ENCODE measurements around the gene PRPS1. TPM values are rescaled to one million over a fixed set of nuclear protein-coding genes. Genes with fewer than 3 reads are reported as not detected.
"Not testable (repeated sequence)": the region's sequence is repeated elsewhere in the genome, so short reads cannot be mapped to it uniquely, and the experiment has no call there.

PRPS1 gene
- total RNA-seq, 1 donor from 2014 or later = 14.6 TPM

DNA sequence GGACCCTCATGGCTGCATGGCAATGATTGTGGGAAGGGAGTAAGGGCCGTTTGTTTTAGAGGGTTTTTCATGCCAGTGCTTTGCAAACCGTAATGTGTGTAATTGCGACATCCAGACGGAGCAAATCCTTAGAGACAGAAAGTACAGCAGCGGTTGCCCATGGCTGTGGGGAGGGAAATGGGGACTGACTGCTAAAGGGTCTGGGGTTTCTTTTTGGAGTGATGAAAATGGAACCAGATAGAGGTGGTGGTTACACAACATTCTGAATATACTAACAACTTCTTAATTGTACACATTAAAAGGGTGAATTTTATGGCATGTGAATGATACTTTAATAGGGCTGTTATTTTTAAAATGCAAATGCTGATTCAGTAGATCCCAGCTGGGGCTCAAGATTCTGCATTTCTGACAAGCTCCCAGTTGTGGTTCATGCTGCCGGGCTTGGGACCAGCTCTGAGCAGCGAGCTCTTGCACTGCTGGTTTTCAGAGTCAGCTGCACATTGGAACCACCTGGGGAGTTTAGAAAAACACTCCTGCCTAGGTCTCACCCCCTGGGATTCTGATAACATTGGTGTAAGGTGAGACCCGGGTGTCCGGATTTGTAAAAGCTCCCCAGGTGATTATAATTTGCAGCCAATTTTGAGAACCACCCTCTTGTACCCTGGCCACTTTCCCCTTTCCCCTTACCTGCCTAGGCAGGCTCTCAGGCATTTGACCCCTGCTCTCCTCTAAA is 47.7 kb downstream of the PRPS1 start:
- ATAC-seq = no peak

- ATAC-seq = peak; percentile 70
These were observed 48.5 kb downstream of the PRPS1 start for GRCh38 chrX:107676559-107677378.

- no peak for ATAC-seq
These were observed 49.2 kb downstream of the PRPS1 start for GRCh38 chrX:107677501-107677901.

- no peak for ATAC-seq
These were observed 49.6 kb downstream of the PRPS1 start for GRCh38 chrX:107677909-107678308.

- peak; percentile 30 for ATAC-seq
These were observed 50.8 kb downstream of the PRPS1 start for GRCh38 chrX:107678957-107679740.

DNA sequence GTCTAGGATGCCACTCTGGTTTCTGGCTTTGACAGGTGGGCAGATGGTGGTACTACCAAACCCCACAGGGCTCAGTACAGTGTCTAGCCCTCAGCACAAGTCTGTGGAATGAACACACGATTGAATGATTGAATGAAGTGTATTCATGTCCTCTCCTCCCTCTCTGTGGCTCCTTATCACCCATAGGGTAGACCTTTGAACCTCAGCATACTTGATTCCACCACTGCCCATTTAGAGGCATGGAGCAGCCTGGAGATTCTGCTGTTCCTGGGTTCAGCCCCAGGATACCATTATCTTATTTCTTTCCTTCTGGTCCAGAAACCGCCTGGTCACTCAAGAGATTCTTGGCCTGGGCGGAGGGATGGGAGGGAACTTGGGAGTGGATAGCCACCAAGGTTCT is 53.9 kb downstream of the PRPS1 start:
- ATAC-seq = no peak

DNA sequence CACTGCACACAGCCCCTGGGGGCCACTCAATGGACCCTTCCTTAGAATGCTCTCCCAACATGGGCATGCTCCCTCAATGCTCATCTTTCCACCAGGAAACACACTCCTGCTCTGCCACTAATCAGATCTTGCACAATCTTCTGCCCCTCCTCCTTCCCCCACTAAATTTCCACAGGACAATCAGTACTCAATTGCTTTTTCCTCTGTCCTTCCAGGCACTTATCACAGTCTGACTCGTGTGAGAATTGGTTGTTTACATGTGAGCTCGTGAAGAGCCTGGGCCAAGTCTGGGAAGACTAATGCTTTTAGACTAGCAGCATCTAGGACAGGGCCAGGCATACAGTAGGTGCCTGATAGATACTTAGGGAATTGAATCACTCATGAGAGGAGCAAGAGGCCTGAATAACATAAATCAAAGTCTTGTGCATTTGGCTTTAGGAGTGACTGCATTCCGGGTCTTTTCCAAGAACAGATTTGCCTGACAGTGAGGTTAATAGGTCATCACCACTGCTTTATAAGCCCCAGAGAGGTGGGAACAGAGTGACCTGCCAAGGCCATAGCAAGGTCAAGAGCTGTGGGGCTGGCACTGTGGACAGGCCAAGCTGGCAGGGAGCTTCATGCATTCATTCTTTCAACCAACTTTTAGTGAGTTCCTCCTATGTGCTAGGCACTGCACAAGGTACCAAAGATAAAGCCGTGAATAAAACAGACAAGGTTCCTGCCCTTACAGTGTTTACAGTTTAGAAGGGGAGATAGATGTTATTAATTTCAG is 55.0 kb downstream of the PRPS1 start:
- no peak for ATAC-seq

DNA sequence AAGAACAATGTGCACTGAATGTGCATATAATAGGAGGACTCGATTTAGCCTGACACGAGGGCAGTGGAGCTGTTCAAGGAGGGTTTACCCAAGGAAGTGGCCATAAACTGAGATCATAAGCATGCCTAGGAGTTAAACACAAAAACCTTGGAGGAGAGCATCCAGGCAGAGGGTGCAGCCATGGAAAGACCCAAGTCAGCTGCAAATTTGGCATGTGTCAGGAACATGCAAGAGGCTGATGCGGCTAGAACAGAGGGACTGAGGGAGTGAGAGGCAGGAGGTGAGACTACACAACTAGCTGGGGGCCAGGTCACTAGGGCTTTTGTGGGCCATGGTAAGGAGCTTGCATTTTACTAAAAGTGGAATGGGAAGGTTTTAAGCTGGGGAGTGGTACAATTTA is 55.6 kb downstream of the PRPS1 start:
- no peak for ATAC-seq

DNA sequence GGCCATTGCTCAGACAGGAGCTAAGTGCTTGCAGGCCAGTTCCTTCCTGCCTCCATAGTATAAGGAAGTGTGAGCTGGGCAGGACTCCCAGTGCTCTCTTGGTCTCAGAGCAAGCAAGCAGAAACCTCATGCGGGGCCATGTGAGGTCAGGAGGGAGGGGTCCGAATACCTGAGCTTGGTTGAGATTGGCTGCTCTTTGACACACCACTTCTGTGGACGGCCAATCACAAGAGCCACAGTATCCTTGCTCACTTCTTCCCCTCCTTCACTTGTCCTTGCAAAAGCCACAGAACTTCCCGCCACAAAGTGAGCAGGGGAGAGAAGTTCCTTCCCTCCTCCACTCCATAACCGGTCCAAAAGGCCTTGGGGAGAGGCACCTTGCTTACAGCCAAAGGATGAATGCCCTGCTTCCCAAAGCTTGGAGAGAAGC is 56.7 kb downstream of the PRPS1 start:
- peak; percentile 96 for ATAC-seq

GRCh38 chrX:107685586-107685985 is 57.3 kb downstream of the PRPS1 start:
- not testable (repeated sequence) for ATAC-seq

DNA sequence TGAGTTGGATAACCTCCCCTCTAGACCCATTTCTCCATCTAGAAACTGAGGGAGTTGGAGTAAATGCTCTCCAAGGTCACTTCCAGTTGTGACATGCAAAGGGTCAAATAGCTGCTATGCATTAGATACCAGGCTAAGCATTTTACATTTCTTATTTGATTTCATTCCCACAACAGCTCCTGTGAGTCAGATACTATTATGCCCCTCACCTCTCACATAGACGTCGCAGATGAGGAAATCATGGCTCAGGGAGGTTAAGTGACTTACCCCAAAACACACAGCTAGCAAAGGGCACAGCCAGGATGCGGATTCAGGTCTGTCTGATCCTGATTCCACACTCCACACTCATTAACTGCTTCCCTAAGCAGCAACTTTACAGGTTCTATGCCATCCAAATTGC is 57.7 kb downstream of the PRPS1 start:
- ATAC-seq = no peak

DNA sequence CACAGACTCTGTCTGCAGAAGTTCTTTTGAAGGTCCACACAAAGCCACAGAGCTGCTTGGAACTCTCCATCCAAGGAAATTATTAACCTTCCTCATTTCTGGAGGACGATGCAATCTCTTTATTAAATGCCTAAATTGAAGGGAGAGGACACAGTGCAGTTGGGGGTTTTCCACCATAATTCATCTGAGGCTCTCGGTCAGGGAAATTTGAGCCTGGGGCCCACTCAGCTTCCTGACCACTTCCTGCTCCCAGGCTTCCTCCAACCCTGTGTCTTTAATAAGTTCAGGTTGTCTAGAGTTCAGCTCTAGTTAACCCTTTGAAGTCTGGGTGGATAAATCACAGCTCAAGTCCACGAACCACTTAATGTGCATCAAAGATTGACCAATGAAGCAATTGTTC is 58.5 kb downstream of the PRPS1 start:
- ATAC-seq = no peak

DNA sequence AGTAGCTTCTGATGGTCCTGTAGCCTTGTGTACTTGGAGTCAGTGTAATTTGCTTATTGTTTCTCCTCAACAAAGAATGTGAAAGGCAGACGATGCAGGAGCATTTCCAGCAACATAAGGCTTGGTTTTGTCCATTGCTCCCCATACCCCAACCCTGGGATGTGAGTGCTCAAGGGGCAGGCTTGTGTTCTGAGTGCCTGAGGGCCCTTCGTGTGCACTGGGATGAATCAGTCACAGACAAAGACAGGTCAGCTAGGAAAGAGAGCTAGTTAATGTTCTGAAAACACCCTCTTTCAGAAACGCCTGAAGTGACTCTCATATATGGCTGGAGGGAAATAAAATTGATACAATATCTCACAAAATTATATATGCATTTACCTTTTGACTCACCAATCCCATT is 59.1 kb downstream of the PRPS1 start:
- no peak for ATAC-seq

DNA sequence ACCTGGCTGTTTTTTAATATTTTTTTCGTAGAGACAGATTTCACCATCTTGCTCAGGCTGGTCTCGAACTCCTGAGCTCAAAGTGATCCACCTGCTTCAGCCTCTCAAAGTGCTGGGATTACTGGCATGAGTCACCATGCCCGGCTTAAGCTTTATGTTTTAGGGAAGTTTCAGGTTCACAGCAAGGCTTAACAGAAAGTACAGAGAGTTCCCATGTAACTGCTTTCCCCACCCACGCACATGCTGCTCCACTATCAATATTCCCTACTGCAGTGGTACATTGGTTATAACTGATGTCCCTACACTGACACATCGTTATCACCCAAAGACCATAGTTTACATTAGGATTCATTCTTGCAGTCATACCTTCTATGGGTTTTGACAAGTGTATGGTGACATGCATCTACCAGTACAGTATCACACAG is 62.7 kb downstream of the PRPS1 start:
- ATAC-seq = peak; percentile 64

DNA sequence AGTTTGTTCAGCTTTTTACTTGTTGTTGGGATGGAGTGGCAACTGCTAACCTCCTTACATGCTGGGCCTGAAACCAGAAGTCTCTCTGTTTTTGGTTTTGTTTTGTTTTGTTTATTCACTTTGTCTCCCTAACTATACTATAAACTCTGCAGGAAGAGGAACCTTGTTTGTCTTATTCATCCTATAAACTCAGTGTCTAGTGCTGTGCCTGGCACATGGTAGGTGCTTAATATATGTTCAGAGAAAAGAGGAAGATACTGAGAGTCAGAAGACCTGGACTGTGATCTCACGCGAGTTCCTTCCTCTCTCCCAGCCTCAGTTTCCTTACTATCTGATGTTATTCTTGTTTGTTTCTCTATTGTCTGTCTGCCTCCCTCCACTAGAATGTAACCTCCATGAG is 71.3 kb downstream of the PRPS1 start:
- ATAC-seq = no peak

DNA sequence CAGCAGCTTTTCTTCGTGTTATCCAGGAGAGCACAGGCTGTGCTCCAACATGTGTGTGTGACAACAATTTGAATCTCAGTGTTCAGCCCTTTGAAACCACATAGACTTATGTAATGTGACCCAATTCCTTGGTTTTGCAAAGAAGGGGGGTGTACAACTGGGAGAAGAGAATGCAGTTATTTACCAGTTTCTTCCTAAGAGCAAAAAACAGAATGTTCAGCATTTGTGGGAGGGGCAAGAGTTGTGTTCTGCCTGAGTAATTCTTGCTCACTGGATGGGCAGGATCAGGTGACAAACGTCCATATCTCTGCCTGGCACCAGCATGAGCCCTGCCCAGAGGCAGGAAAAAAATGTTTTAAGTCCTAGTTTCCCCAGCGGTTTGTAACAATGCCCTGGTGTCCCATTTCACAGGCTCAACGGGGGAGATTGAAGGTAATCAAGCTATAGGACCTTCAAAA is 72.0 kb downstream of the PRPS1 start:
- ATAC-seq = peak; percentile 78

Other genes with a start within 250 kb of the PRPS1 start
- gene FRMPD3, start 178.9 kb upstream of the PRPS1 start, total RNA-seq = 0.04 TPM
- 46.2 TPM for gene TSC22D3, start 147.3 kb downstream of the PRPS1 start, total RNA-seq
- not detected for gene NCBP2L, start 149.2 kb downstream of the PRPS1 start, total RNA-seq
- 17.8 TPM for gene MID2, start 197.4 kb downstream of the PRPS1 start, total RNA-seq

Measured in esophagus mucosa (tissue), 1 donor.